ENCODE results near the gene DCTD. TPM values are rescaled to one million over a fixed set of nuclear protein-coding genes. Genes with fewer than 3 reads are reported as not detected.

DCTD gene
- total RNA-seq, 1 donor from 2014 or later = 99.4 TPM

DNA sequence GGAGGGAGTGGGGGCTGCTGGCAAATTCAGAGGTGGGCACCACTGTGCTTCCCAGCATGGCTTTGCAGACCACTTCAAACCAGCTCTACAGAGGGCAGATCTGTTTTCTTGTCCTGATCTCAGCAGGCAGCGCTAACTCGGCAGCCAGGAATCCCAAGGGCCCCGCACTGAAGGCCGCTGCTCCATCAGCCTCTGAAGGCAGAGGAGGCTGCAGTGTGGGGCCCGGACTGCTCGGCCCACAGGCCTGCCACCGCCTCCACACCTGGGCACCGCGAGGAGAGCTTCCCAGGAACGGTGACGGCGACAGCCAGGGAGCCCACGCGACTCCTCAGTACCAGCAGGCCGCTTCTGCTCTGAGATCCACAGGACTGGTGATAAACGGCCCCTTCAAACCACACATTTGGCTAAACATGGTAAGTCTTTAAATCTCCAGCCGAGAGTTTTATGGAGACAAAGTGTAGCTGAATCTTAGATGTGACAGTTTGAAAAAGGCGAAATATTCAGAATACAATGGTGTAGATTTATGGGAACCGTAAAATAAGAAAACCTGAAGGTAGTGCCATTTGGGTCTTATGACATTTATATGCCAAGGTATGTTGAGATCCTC, 23.6 kb downstream of the DCTD start:
- Mint-ChIP-seq H3K4me1 (ENCODE audit: low read depth) (peaks cover 27% of the 10 kb centered on the region), H3K9me3 (ENCODE audit: low read depth) (no peaks in the 10 kb centered on the region)

DNA sequence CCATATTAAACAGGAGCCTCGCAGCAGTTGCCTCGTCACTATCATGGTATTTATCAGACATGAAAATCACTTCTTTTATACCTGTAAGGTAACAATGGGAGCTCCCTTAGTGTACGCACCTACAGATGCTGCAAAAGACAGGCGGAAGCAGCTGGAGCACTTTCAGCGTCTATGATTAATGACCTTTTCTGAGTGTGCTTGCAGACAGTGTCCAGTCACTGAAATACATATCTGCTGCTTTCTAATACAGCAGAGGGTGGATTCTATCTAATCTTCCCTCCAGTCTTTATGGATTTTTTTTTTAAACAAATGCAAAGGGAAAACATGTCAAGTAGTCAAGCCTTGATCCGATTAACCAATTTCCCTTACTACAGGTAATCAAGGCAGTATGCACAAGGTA, 24.1 kb downstream of the DCTD start:
- no peaks in the 10 kb centered on the region for H3K27me3 Mint-ChIP-seq
- peaks cover 49% of the 10 kb centered on the region for H3K36me3 Mint-ChIP-seq (ENCODE audit: insufficient read depth)
- TF ChIP-seq, protein P1, sequence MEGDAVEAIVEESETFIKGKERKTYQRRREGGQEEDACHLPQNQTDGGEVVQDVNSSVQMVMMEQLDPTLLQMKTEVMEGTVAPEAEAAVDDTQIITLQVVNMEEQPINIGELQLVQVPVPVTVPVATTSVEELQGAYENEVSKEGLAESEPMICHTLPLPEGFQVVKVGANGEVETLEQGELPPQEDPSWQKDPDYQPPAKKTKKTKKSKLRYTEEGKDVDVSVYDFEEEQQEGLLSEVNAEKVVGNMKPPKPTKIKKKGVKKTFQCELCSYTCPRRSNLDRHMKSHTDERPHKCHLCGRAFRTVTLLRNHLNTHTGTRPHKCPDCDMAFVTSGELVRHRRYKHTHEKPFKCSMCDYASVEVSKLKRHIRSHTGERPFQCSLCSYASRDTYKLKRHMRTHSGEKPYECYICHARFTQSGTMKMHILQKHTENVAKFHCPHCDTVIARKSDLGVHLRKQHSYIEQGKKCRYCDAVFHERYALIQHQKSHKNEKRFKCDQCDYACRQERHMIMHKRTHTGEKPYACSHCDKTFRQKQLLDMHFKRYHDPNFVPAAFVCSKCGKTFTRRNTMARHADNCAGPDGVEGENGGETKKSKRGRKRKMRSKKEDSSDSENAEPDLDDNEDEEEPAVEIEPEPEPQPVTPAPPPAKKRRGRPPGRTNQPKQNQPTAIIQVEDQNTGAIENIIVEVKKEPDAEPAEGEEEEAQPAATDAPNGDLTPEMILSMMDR (IDR thresholded peaks at IDR 0.05; ENCODE audit: unreplicated experiment) = no peak
- peaks cover 23% of the 10 kb centered on the region for H3K4me1 Mint-ChIP-seq (ENCODE audit: low read depth)
- DNase-seq (ENCODE audit: low spot score, unreplicated experiment) = no peak
- no peaks in the 10 kb centered on the region for H3K9me3 Mint-ChIP-seq (ENCODE audit: low read depth)
- no peak overlapping the region for H3K27ac Mint-ChIP-seq
- H3K4me3 Mint-ChIP-seq (ENCODE audit: low read depth) = no peak overlapping the region

More for the DNA sequence above, 23.6 kb downstream of the DCTD start:
- H3K36me3 Mint-ChIP-seq (ENCODE audit: insufficient read depth) = peaks cover 44% of the 10 kb centered on the region
- H3K27ac Mint-ChIP-seq = no peak overlapping the region
- H3K27me3 Mint-ChIP-seq = no peaks in the 10 kb centered on the region
- H3K4me3 Mint-ChIP-seq (ENCODE audit: low read depth) = no peak overlapping the region
- DNase-seq (ENCODE audit: low spot score, unreplicated experiment) = no peak
- TF ChIP-seq, protein P1 (IDR thresholded peaks at IDR 0.05; ENCODE audit: unreplicated experiment) = no peak

DNA sequence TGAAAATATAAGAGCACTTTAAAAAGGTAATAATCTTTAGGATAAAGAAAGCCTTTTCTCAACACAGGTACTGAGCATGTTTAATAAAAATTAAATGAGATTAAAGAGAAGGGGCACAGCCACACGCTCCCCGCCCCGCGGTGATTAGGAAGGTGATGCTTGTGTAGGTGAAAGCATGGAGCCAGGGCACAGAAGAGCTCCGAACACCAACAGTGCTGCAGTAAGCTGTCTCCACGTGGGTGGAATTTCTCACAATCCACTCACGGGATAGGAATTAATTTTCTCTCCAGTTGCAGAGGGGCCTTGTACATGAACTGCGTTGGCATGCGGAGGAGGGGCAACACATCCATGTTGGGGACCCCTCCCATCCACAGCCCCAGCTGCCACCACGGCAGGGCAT, 27.0 kb downstream of the DCTD start:
- Mint-ChIP-seq H3K4me1 (ENCODE audit: low read depth) (peaks cover 2% of the 10 kb centered on the region), H3K4me3 (ENCODE audit: low read depth) (no peak overlapping the region), H3K36me3 (ENCODE audit: insufficient read depth) (peaks cover 62% of the 10 kb centered on the region), H3K9me3 (ENCODE audit: low read depth) (peaks cover 14% of the 10 kb centered on the region), H3K27me3 (no peaks in the 10 kb centered on the region), H3K27ac (no peak overlapping the region)
- DNase-seq (ENCODE audit: low spot score, unreplicated experiment) = no peak
- TF ChIP-seq, protein P1 (IDR thresholded peaks at IDR 0.05; ENCODE audit: unreplicated experiment) = no peak

DNA sequence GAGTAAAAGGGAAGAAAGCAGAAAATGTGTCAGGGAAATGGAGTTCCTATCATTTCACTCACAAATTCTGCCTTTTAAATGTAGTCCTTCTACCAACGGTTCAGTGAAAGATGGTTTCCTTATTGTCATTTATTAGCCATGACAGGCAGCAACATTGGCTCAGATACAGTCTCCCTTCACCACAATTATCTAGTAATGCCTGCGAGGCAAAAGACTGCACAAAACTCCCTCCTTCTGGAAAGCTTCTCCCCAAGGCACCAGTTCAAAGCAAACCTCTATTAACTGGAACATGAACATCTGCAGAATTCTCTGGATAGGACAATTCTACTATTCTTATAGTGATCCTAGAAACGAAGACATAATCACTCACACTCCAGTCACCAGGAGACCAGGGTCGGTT, 28.3 kb downstream of the DCTD start:
- H3K4me3 Mint-ChIP-seq (ENCODE audit: low read depth) = no peak overlapping the region
- no peak for DNase-seq (ENCODE audit: low spot score, unreplicated experiment)
- peaks cover 2% of the 10 kb centered on the region for H3K4me1 Mint-ChIP-seq (ENCODE audit: low read depth)
- H3K36me3 Mint-ChIP-seq (ENCODE audit: insufficient read depth) = peaks cover 62% of the 10 kb centered on the region
- TF ChIP-seq, protein P1 (IDR thresholded peaks at IDR 0.05; ENCODE audit: unreplicated experiment) = no peak
- H3K9me3 Mint-ChIP-seq (ENCODE audit: low read depth) = peaks cover 20% of the 10 kb centered on the region
- H3K27ac Mint-ChIP-seq = peak overlapping the region; percentile 7
- no peaks in the 10 kb centered on the region for H3K27me3 Mint-ChIP-seq

DNA sequence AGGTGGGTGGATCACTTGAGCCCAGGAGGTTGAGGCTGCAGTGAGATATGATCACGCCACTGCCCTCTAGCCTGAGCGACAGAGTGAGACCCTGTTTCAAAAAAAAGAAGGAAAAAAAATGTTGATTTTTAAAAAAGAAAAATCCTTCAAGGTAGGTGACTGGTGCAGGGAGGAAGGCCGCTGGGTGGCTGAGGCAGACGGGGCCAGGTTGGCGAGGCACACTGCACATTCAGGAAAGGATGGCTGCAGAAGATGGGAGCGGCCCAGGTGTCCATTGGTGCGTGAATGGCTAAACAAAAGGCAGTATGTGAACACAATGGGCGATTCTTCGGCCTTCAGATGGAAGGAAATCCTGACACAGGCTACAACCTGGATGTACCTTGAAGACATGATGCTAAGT, 30.4 kb downstream of the DCTD start:
- no peak for DNase-seq (ENCODE audit: low spot score, unreplicated experiment)
- TF ChIP-seq, protein P1 (IDR thresholded peaks at IDR 0.05; ENCODE audit: unreplicated experiment) = no peak
- peaks cover 2% of the 10 kb centered on the region for H3K4me1 Mint-ChIP-seq (ENCODE audit: low read depth)
- H3K27ac Mint-ChIP-seq = no peak overlapping the region
- H3K9me3 Mint-ChIP-seq (ENCODE audit: low read depth) = peaks cover 26% of the 10 kb centered on the region
- H3K4me3 Mint-ChIP-seq (ENCODE audit: low read depth) = no peak overlapping the region
- H3K36me3 Mint-ChIP-seq (ENCODE audit: insufficient read depth) = peaks cover 71% of the 10 kb centered on the region
- H3K27me3 Mint-ChIP-seq = no peaks in the 10 kb centered on the region
